GM06990 (cell line): ENCODE data around the gene RARA.

ENCODE experiments used
- DNase-seq: peaks from one replicate; pipeline ENCODE4 v3.0.0-alpha.2; 2011; ENCODE audit not compliant: insufficient read length; ENCODE audit errors: extremely low read depth
- H3K27me3 ChIP-seq: replicated peaks from 2 replicates; pipeline ENCODE4 v1.6.0; 2011; ENCODE audit warnings: low read length; ENCODE audit not compliant: control insufficient read depth, insufficient read depth
- H3K36me3 ChIP-seq: 2 replicates; pipeline ENCODE4 v1.5.1; 2011; ENCODE audit warnings: low read length; ENCODE audit not compliant: control insufficient read depth, insufficient read depth
- H3K4me3 ChIP-seq: replicated peaks from 2 replicates; pipeline ENCODE4 v1.5.1; 2011; ENCODE audit warnings: low read depth, mild to moderate bottlenecking, control low read depth, low read length
- CTCF ChIP-seq: IDR thresholded peaks from 2 replicates; pipeline ENCODE4 v1.5.1; 2011; ENCODE audit warnings: low read length, control low read depth, mild to moderate bottlenecking, inconsistent platforms; ENCODE audit not compliant: insufficient read depth, poor library complexity, severe bottlenecking

The RARA gene

GRCh38 chr17:40345161-40345993, 36.4 kb downstream of the RARA start:
- TF ChIP-seq CTCF: no peak
- no peaks in the 10 kb centered on the region for H3K27me3 ChIP-seq
- DNase-seq: no peak
- H3K36me3 ChIP-seq: peaks cover 21% of the 10 kb centered on the region
- no peak overlapping the region for H3K4me3 ChIP-seq

- no peak for DNase-seq
- H3K36me3 ChIP-seq: peaks cover 26% of the 10 kb centered on the region
- H3K27me3 ChIP-seq: no peaks in the 10 kb centered on the region
- H3K4me3 ChIP-seq: no peak overlapping the region
- no peak for TF ChIP-seq CTCF
These were observed 37.2 kb downstream of the RARA start for GRCh38 chr17:40345994-40346764.

DNA sequence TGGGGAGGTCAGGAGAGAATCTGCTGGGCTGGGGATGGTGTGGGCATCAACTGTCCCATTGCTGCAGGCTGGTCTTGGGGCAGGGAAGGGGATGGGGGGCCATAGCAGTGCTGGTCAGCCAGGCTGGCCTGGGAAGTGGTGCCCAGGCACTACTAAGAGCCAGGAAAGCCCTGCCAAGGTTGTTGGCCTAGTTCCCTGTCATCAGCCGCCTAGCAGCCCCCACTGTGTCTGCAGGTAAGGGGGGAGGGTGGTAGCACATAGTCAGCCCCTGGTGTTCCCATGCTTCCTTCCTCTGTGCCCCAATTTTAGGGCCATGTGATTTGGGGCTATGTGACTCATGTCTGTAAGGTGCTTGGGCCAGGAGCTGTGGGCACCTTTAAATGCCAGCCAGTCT, 37.8 kb downstream of the RARA start:
- no peak for DNase-seq
- Histone ChIP-seq H3K36me3 (peaks cover 28% of the 10 kb centered on the region), H3K27me3 (no peaks in the 10 kb centered on the region), H3K4me3 (no peak overlapping the region)
- no peak for TF ChIP-seq CTCF

DNA sequence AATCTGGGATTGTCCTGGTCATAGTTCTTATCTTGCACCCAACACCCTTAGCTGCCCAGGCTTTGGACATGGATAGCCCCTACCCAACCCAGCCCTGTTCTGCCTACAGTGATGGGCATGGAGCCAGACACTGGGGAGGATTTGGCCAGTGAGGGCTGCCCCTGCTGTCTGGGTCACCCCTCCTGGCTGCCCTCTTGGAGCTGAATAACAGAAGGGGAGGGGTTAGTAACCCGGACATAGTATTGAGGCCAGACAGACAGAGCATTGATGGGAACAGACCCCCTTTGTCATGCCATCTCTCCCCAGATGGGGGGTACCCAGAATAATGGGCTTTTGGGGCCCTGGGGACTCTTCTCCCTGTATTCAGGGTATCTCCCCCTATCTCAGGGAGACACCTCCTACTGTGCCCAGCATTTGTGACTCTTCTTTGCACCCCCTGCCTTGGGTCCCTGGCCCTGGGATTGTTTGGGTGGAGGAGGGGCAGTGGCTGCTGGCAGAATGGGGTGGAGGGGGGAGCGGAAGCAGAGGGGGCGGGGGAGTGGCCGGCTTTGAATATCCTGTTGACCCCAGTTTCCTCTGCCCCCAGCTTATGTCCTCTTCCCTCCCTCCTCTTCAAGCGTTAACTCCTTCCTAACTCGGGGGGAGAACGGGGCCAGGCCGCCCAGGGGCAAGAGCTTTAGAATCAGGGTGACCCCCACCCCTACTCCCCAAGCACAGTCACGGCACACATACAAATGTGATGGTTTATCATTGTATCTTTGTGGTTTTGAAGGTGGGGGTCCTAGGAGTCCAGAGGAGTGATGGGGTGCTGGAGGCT, 38.5 kb downstream of the RARA start:
- DNase-seq: no peak
- no peaks in the 10 kb centered on the region for H3K27me3 ChIP-seq
- TF ChIP-seq CTCF: no peak
- peaks cover 35% of the 10 kb centered on the region for H3K36me3 ChIP-seq
- H3K4me3 ChIP-seq: no peak overlapping the region

- no peak overlapping the region for H3K4me3 ChIP-seq
- DNase-seq: no peak
- H3K36me3 ChIP-seq: peaks cover 37% of the 10 kb centered on the region
- H3K27me3 ChIP-seq: no peaks in the 10 kb centered on the region
- no peak for TF ChIP-seq CTCF
These were observed 39.1 kb downstream of the RARA start for GRCh38 chr17:40348136-40348504.
